Epithelial cell of proximal tubule (primary cell): Measurements from ENCODE around the gene DNAJC6. TPM values are rescaled to one million over a fixed set of nuclear protein-coding genes. Genes with fewer than 3 reads are reported as not detected.

Source experiments
- DNase-seq: peaks from one replicate; pipeline ENCODE4 v3.0.0-alpha.2; 2011; ENCODE audit warnings: low read depth
- H3K4me3 ChIP-seq: 2 replicates; pipeline ENCODE4 v1.5.1; 2011; ENCODE audit warnings: low read depth, mild to moderate bottlenecking, low read length
- total RNA-seq: library from RNA; depleted of rRNA; stranded (reverse); fragments of >200 nt; gene quantifications from 2 replicates; pipeline ENCODE4 v1.2.3, GENCODE V29; 2015
- TF ChIP-seq, protein P1 (sequence below): conservative IDR thresholded peaks from 2 replicates; pipeline ENCODE4 v1.5.1; 2012; ENCODE audit warnings: low read depth, mild to moderate bottlenecking, low read length

DNAJC6 gene
- total RNA-seq, 1 donor from 2014 or later = 6.9 TPM

DNA sequence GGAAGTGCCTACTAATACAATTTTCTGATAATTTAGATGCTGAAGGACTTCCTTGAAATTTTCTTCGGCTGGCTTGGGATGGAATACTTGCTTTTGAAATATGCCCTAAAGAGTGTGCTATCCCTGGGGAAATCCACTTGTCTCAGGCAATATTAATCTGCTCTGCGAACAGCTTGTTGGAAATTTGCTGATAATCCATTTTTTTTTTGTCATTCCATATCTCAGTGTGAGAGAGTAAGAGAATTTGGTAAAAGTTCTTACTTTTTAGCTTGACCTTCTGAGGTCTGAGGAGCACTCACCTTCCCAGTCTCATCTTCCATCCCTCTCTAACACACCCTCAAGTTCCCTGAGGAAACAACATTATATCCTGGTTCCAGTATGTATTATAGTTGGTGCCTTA lies 36.8 kb downstream of the DNAJC6 start:
- TF ChIP-seq, protein P1, sequence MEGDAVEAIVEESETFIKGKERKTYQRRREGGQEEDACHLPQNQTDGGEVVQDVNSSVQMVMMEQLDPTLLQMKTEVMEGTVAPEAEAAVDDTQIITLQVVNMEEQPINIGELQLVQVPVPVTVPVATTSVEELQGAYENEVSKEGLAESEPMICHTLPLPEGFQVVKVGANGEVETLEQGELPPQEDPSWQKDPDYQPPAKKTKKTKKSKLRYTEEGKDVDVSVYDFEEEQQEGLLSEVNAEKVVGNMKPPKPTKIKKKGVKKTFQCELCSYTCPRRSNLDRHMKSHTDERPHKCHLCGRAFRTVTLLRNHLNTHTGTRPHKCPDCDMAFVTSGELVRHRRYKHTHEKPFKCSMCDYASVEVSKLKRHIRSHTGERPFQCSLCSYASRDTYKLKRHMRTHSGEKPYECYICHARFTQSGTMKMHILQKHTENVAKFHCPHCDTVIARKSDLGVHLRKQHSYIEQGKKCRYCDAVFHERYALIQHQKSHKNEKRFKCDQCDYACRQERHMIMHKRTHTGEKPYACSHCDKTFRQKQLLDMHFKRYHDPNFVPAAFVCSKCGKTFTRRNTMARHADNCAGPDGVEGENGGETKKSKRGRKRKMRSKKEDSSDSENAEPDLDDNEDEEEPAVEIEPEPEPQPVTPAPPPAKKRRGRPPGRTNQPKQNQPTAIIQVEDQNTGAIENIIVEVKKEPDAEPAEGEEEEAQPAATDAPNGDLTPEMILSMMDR = no peak
- DNase-seq = no peak
- H3K4me3 ChIP-seq = no peak overlapping the region

DNA sequence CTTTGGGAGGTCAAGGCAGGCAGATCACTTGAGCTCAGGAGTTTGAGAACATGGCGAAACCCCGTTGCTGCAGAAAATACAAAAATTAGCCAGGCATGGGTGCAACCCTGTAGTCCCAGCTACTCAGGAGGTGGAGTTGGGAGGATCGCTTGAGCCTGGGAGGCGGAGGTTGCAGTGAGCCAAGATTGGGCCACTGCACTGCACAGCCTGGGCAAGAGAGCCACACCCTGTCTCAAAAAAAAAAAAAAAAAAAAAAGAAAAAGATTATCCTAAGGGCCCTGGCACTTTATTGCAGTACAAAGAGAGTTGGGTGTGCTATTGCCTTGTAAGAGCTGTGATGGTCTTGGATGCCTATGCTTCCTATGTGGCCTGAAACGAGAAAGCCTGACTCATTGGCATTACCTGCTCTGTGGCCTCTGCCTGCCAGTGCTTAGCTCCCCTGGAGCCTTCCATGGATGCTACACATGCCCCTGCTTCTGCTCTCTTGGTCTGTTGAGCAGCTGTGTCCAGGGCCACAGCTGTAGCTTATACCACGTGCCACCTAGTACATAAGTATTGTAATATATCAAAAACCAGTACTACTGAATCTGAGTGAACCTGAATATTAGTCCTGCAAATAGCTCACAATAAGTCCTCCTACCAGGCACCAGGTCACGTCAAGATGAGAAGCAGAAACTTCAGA lies 45.8 kb downstream of the DNAJC6 start:
- H3K4me3 ChIP-seq = no peak overlapping the region
- DNase-seq = no peak
- TF ChIP-seq, protein P1 = no peak

- TF ChIP-seq, protein P1 = no peak
- no peak overlapping the region for H3K4me3 ChIP-seq
- DNase-seq = no peak
Measured at GRCh38 chr1:65357291-65357960, 48.1 kb downstream of the DNAJC6 start.

- TF ChIP-seq, protein P1 = no peak
- H3K4me3 ChIP-seq = no peak overlapping the region
- no peak for DNase-seq
Measured at GRCh38 chr1:65359888-65360287, 50.5 kb downstream of the DNAJC6 start.

GRCh38 chr1:65360648-65361047 lies 51.3 kb downstream of the DNAJC6 start:
- no peak overlapping the region for H3K4me3 ChIP-seq
- TF ChIP-seq, protein P1 = no peak
- no peak for DNase-seq

- no peak overlapping the region for H3K4me3 ChIP-seq
- TF ChIP-seq, protein P1 = no peak
- DNase-seq = no peak
Measured at GRCh38 chr1:65362545-65362944, 53.2 kb downstream of the DNAJC6 start.

DNA sequence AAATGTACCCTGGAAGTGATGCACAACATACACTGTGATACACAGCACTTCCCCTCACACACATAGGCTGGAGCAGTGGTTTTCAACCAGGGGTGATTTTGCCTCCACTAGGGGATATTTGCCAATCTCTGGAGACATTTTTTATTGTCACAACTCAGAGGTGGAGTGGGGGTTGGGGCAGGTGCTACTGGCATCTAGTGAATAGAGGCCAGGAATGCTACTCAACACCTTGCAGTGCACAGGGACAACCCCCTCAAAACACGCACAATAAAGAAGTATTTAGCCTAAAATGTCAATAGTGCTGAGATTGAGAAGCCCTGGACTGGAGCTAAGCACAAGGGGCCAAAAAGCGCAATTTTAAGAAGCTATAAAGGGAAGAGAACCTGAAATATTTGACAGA lies 54.1 kb downstream of the DNAJC6 start:
- no peak for DNase-seq
- TF ChIP-seq, protein P1 = no peak
- H3K4me3 ChIP-seq = no peak overlapping the region
